Measurements from ENCODE around the gene CUX1. TPM values are rescaled to one million over a fixed set of nuclear protein-coding genes. Genes with fewer than 3 reads are reported as not detected.
"Not testable (repeated sequence)": the region's sequence is repeated elsewhere in the genome, so short reads cannot be mapped to it uniquely, and the experiment has no call there.

Gene CUX1
- polyA plus RNA-seq, 4 donors, result 29.2 to 77.5 (median 32.3) TPM

- H3K27me3 ChIP-seq (ENCODE audit: control insufficient read depth in 3 of 3, insufficient read depth in 3 of 3, low read length in 3 of 3), result no peaks in the 10 kb centered on the region
- no peaks in the 10 kb centered on the region for H3K4me1 ChIP-seq (ENCODE audit: control insufficient read depth in 3 of 3, insufficient read depth in 2 of 3, low read depth in 1 of 3, low read length in 2 of 3)
- WGBS, 3 donors, result 85 to 93% (median 93%) methylated on average over 8 of the region's 8 CpGs
- no peak for FAIRE-seq
- H3K9me3 ChIP-seq (ENCODE audit: control insufficient read depth in 2 of 2, insufficient read depth in 1 of 2, low read depth in 1 of 2, low read length in 1 of 2), result no peaks in the 10 kb centered on the region
- no peak overlapping the region for H3K4me3 ChIP-seq (ENCODE audit: low read depth in 1 of 3, low read length in 3 of 3)
- no peak for DNase-seq
- H3K27ac ChIP-seq (ENCODE audit: low read depth in 1 of 3, low read length in 2 of 3), result no peak overlapping the region
- peaks cover 0 to 35% (median 0%) of the 10 kb centered on the region in 3 donors for H3K36me3 ChIP-seq (ENCODE audit: control insufficient read depth in 3 of 3, insufficient read depth in 2 of 3, low read depth in 1 of 3, low read length in 3 of 3)
Observed at GRCh38 chr7:101824440-101824839, 7.0 kb downstream of the CUX1 start.

DNA sequence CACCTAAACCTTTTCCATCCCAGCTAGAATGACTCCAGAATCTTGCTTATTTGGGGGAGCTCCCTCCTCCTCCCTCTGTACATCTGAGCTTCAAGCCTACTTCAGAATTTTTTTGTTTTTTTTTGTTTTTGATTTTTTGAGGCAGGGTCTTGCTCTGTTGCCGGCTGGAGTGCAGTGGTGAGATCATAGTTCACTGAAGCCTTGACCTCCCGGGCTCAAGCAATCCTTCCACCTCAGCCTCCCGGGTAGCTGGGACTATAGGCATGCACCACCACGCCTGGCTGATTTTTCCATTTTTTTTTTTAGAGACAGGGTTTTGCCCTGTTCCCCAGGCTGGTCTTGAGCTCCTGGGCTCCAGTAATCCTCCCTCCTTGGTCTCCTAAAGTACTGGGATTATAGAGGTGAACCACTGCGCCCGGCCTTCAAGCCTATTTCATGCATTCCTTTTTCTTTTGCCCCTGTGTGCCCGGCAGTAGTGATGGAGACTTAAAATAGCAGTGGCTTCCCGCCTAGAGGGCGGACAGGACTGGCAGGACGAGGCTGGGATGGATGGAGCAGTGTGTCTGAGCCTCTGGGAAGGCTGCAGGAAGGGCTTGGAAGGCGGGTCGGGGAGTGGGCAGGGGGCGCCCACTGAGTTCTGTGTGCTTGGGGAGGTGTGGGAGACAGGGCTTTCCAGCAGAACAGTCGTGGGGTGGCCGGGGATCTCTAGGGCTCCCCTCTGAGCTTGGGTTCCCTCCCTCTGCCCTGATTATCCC is 8.8 kb downstream of the CUX1 start:
- no peak for DNase-seq
- no peak for FAIRE-seq
- 85 to 90% (median 86%) methylated on average over 15 of the region's 15 CpGs for WGBS, 3 donors

GRCh38 chr7:101828301-101829020 is 11.0 kb downstream of the CUX1 start:
- Histone ChIP-seq H3K27ac (ENCODE audit: low read depth in 1 of 3, low read length in 2 of 3) (no peak overlapping the region), H3K4me3 (ENCODE audit: low read depth in 1 of 3, low read length in 3 of 3) (no peak overlapping the region), H3K27me3 (ENCODE audit: control insufficient read depth in 3 of 3, insufficient read depth in 3 of 3, low read length in 3 of 3) (no peaks in the 10 kb centered on the region), H3K4me1 (ENCODE audit: control insufficient read depth in 3 of 3, insufficient read depth in 2 of 3, low read depth in 1 of 3, low read length in 2 of 3) (no peaks in the 10 kb centered on the region), H3K36me3 (ENCODE audit: control insufficient read depth in 3 of 3, insufficient read depth in 2 of 3, low read depth in 1 of 3, low read length in 3 of 3) (peaks cover 0 to 51% (median 0%) of the 10 kb centered on the region in 3 donors), H3K9me3 (ENCODE audit: control insufficient read depth in 2 of 2, insufficient read depth in 1 of 2, low read depth in 1 of 2, low read length in 1 of 2) (no peaks in the 10 kb centered on the region)
- FAIRE-seq (no peak), DNase-seq (no peak)
- 89 to 95% (median 92%) methylated on average over 11 of the region's 11 CpGs for WGBS, 3 donors

More for the DNA sequence above, 8.8 kb downstream of the CUX1 start:
- H3K27ac ChIP-seq (ENCODE audit: low read depth in 1 of 3, low read length in 2 of 3), result no peak overlapping the region
- no peaks in the 10 kb centered on the region for H3K9me3 ChIP-seq (ENCODE audit: control insufficient read depth in 2 of 2, insufficient read depth in 1 of 2, low read depth in 1 of 2, low read length in 1 of 2)
- no peaks in the 10 kb centered on the region for H3K27me3 ChIP-seq (ENCODE audit: control insufficient read depth in 3 of 3, insufficient read depth in 3 of 3, low read length in 3 of 3)
- H3K4me1 ChIP-seq (ENCODE audit: control insufficient read depth in 3 of 3, insufficient read depth in 2 of 3, low read depth in 1 of 3, low read length in 2 of 3), result no peaks in the 10 kb centered on the region
- no peak overlapping the region for H3K4me3 ChIP-seq (ENCODE audit: low read depth in 1 of 3, low read length in 3 of 3)
- peaks cover 0 to 43% (median 0%) of the 10 kb centered on the region in 3 donors for H3K36me3 ChIP-seq (ENCODE audit: control insufficient read depth in 3 of 3, insufficient read depth in 2 of 3, low read depth in 1 of 3, low read length in 3 of 3)

- no peaks in the 10 kb centered on the region for H3K9me3 ChIP-seq (ENCODE audit: control insufficient read depth in 2 of 2, insufficient read depth in 1 of 2, low read depth in 1 of 2, low read length in 1 of 2)
- H3K36me3 ChIP-seq (ENCODE audit: control insufficient read depth in 3 of 3, insufficient read depth in 2 of 3, low read depth in 1 of 3, low read length in 3 of 3), result peaks cover 0 to 51% (median 0%) of the 10 kb centered on the region in 3 donors
- no peak overlapping the region for H3K27ac ChIP-seq (ENCODE audit: low read depth in 1 of 3, low read length in 2 of 3)
- DNase-seq (no peak), FAIRE-seq (no peak)
- no peaks in the 10 kb centered on the region for H3K4me1 ChIP-seq (ENCODE audit: control insufficient read depth in 3 of 3, insufficient read depth in 2 of 3, low read depth in 1 of 3, low read length in 2 of 3)
- H3K27me3 ChIP-seq (ENCODE audit: control insufficient read depth in 3 of 3, insufficient read depth in 3 of 3, low read length in 3 of 3), result no peaks in the 10 kb centered on the region
- 96 to 97% (median 97%) methylated on average over 14 of the region's 14 CpGs for WGBS, 3 donors
- H3K4me3 ChIP-seq (ENCODE audit: low read depth in 1 of 3, low read length in 3 of 3), result no peak overlapping the region
Observed at GRCh38 chr7:101829374-101829773, 11.9 kb downstream of the CUX1 start.

- H3K9me3 ChIP-seq (ENCODE audit: control insufficient read depth in 2 of 2, insufficient read depth in 1 of 2, low read depth in 1 of 2, low read length in 1 of 2), result no peaks in the 10 kb centered on the region
- 96 to 97% (median 96%) methylated on average over 8 of the region's 8 CpGs for WGBS, 3 donors
- no peak for FAIRE-seq
Observed at GRCh38 chr7:101829821-101830220, 12.4 kb downstream of the CUX1 start.

GRCh38 chr7:101831396-101831795 is 14.0 kb downstream of the CUX1 start:
- FAIRE-seq; DNase-seq; H3K27me3 ChIP-seq (ENCODE audit: control insufficient read depth in 3 of 3, insufficient read depth in 3 of 3, low read length in 3 of 3); H3K27ac ChIP-seq (ENCODE audit: low read depth in 1 of 3, low read length in 2 of 3); H3K9me3 ChIP-seq (ENCODE audit: control insufficient read depth in 2 of 2, insufficient read depth in 1 of 2, low read depth in 1 of 2, low read length in 1 of 2); H3K4me1 ChIP-seq (ENCODE audit: control insufficient read depth in 3 of 3, insufficient read depth in 2 of 3, low read depth in 1 of 3, low read length in 2 of 3); H3K4me3 ChIP-seq (ENCODE audit: low read depth in 1 of 3, low read length in 3 of 3): not testable (repeated sequence)
- peaks cover 0 to 48% (median 0%) of the 10 kb centered on the region in 3 donors for H3K36me3 ChIP-seq (ENCODE audit: control insufficient read depth in 3 of 3, insufficient read depth in 2 of 3, low read depth in 1 of 3, low read length in 3 of 3)
- 86 to 96% (median 94%) methylated on average over 10 of the region's 10 CpGs for WGBS, 3 donors

More at GRCh38 chr7:101829821-101830220, 12.4 kb downstream of the CUX1 start:
- no peaks in the 10 kb centered on the region for H3K27me3 ChIP-seq (ENCODE audit: control insufficient read depth in 3 of 3, insufficient read depth in 3 of 3, low read length in 3 of 3)
- peaks cover 0 to 51% (median 0%) of the 10 kb centered on the region in 3 donors for H3K36me3 ChIP-seq (ENCODE audit: control insufficient read depth in 3 of 3, insufficient read depth in 2 of 3, low read depth in 1 of 3, low read length in 3 of 3)
- no peaks in the 10 kb centered on the region for H3K4me1 ChIP-seq (ENCODE audit: control insufficient read depth in 3 of 3, insufficient read depth in 2 of 3, low read depth in 1 of 3, low read length in 2 of 3)
- no peak for DNase-seq
- no peak overlapping the region for H3K4me3 ChIP-seq (ENCODE audit: low read depth in 1 of 3, low read length in 3 of 3)
- no peak overlapping the region for H3K27ac ChIP-seq (ENCODE audit: low read depth in 1 of 3, low read length in 2 of 3)

DNA sequence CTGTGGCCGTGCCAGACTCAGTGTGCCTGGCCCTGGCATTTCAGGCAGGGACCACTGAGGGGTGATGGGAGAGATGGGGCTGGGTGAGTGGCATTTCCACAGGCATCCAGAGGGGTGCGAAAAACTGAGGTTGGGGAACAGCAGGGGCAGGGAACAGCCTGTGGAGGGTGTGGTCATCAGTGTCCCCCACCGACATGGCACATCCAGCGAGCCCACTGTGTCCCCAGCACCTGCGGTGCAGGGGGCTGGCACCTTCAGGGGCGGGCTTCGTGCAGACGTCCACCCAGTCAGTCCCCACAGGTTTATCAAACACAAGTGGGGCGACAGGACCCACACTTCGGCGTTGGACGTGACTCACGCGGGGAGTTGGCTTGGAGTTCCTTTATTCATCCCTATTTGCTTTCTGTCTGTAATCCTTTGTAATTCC is 14.8 kb downstream of the CUX1 start:
- Histone ChIP-seq H3K36me3 (ENCODE audit: control insufficient read depth in 3 of 3, insufficient read depth in 2 of 3, low read depth in 1 of 3, low read length in 3 of 3) (peaks cover 0 to 45% (median 0%) of the 10 kb centered on the region in 3 donors), H3K4me1 (ENCODE audit: control insufficient read depth in 3 of 3, insufficient read depth in 2 of 3, low read depth in 1 of 3, low read length in 2 of 3) (no peaks in the 10 kb centered on the region), H3K27ac (ENCODE audit: low read depth in 1 of 3, low read length in 2 of 3) (no peak overlapping the region), H3K9me3 (ENCODE audit: control insufficient read depth in 2 of 2, insufficient read depth in 1 of 2, low read depth in 1 of 2, low read length in 1 of 2) (no peaks in the 10 kb centered on the region), H3K27me3 (ENCODE audit: control insufficient read depth in 3 of 3, insufficient read depth in 3 of 3, low read length in 3 of 3) (no peaks in the 10 kb centered on the region), H3K4me3 (ENCODE audit: low read depth in 1 of 3, low read length in 3 of 3) (no peak overlapping the region)
- DNase-seq, result no peak
- no peak for FAIRE-seq
- 90 to 93% (median 93%) methylated on average over 14 of the region's 14 CpGs for WGBS, 3 donors

DNA sequence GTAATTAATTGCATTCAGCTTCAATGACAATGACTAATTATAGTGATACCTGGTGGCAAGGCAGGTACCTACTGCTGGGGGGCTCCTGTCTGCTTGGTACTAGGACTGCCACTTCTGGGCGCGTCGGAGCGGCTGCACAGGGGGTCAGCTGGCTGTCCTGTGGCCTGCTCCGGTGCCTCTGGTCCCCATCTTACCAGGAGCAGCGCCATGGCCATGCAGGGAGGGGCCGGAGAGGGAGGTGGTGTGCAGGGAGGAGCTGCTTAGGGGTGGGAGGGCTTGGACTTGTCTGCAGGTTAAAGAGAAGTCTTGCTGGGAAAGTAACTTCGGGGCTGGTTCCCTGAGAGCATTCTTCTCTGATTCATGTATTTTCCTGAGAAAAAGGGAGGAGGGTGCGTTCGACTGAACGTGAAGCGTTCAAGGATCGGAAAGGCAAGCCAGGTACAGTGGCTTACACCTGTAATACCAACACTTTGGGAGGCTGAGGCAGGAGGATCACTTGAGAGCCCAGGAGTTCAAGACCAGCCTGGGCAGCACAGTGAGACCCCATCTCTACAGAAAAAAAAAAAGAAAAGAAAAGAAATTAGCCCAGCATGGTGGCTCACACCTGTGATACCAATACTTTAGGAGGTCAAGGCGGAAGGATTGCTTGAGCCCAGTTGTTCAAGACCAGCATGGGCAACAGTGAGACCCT is 15.4 kb downstream of the CUX1 start:
- WGBS, 3 donors, result 95 to 97% (median 96%) methylated on average over 14 of the region's 14 CpGs
- Histone ChIP-seq H3K27me3 (ENCODE audit: control insufficient read depth in 3 of 3, insufficient read depth in 3 of 3, low read length in 3 of 3) (no peaks in the 10 kb centered on the region), H3K4me1 (ENCODE audit: control insufficient read depth in 3 of 3, insufficient read depth in 2 of 3, low read depth in 1 of 3, low read length in 2 of 3) (no peaks in the 10 kb centered on the region), H3K4me3 (ENCODE audit: low read depth in 1 of 3, low read length in 3 of 3) (no peak overlapping the region), H3K9me3 (ENCODE audit: control insufficient read depth in 2 of 2, insufficient read depth in 1 of 2, low read depth in 1 of 2, low read length in 1 of 2) (no peaks in the 10 kb centered on the region), H3K27ac (ENCODE audit: low read depth in 1 of 3, low read length in 2 of 3) (no peak overlapping the region), H3K36me3 (ENCODE audit: control insufficient read depth in 3 of 3, insufficient read depth in 2 of 3, low read depth in 1 of 3, low read length in 3 of 3) (peaks cover 0 to 44% (median 0%) of the 10 kb centered on the region in 3 donors)
- DNase-seq, result no peak
- no peak for FAIRE-seq

All from small intestine (tissue), 7 donors.